Endothelial cell of umbilical vein (primary cell): ENCODE measurements around the gene CEP20. TPM values are rescaled to one million over a fixed set of nuclear protein-coding genes. Genes with fewer than 3 reads are reported as not detected.

Experiments
- BruUV-seq: library from RNA; stranded (reverse); fragments of 400-500 nt; replicated peaks from 2 replicates; lab custom pipeline; 2021; lab: Mats Ljungman, UMichigan
- CTCF ChIA-PET: fragments of 300-600, 350-600 bp; sonication (Branson Sonifier 250); formaldehyde crosslinking; loops from one replicate; lab custom pipeline; 2021; ENCODE audit warnings: antibody characterized with exemption, inconsistent platforms; lab: Charles Lee
- POLR2A ChIA-PET: fragments of 300-600, 350-600 bp; sonication (Branson Sonifier 250); formaldehyde crosslinking; loops from one replicate; lab custom pipeline; 2021; ENCODE audit warnings: antibody characterized with exemption, inconsistent platforms; lab: Charles Lee
- DNase-seq: peaks from one replicate; pipeline ENCODE4 v3.0.0-alpha.2; 2011; ENCODE audit warnings: low read depth, low spot score
- FAIRE-seq: peaks from 2 replicates; lab custom pipeline; 2011; peaks lifted over from hg19 to GRCh38; lab: Jason Lieb, UNC
- H2AFZ ChIP-seq: 2 replicates; pipeline ENCODE4 v1.6.0; 2012; ENCODE audit warnings: low read depth, low read length, control low read depth, inconsistent platforms
- H3K27ac ChIP-seq: 2 replicates; pipeline ENCODE4 v1.5.1; 2011; ENCODE audit warnings: low read depth, mild to moderate bottlenecking, control low read depth, low read length, moderate library complexity; ENCODE audit not compliant: insufficient read depth
- H3K27me3 ChIP-seq, 2 experiments: 2 replicates each; pipeline versions ENCODE4 v1.6.0 to v1.6.1; 2011; ENCODE audit warnings: low read length in 2 of 2, mixed read lengths in 1 of 2; ENCODE audit not compliant: control insufficient read depth in 2 of 2, insufficient read depth in 2 of 2
- H3K36me3 ChIP-seq, 2 experiments: 2 replicates in 1 of 2; 3 replicates in 1 of 2; pipeline ENCODE4 v1.5.1; 2011; ENCODE audit warnings: low read length in 2 of 2, mild to moderate bottlenecking in 1 of 2, moderate library complexity in 1 of 2; ENCODE audit not compliant: control insufficient read depth in 2 of 2, insufficient read depth in 2 of 2; ENCODE audit errors: extremely low read depth in 1 of 2
- H3K4me1 ChIP-seq: 3 replicates; pipeline ENCODE4 v1.5.1; 2011; ENCODE audit warnings: mild to moderate bottlenecking, low read length; ENCODE audit not compliant: control insufficient read depth, insufficient read depth; ENCODE audit errors: extremely low read depth
- H3K4me2 ChIP-seq: 2 replicates; pipeline ENCODE4 v1.6.1; 2011; ENCODE audit warnings: low read length, control low read depth, mixed read lengths; ENCODE audit not compliant: insufficient read depth
- H3K4me3 ChIP-seq, 3 experiments: fragments of 200-600 bp in 1 of 3; sonication (generic), shearing (Covaris generic) in 1 of 3; replicated peaks in 1 of 3; 2 replicates each; pipeline ENCODE4 v1.5.1; 2011 to 2016; ENCODE audit warnings: control low read depth in 3 of 3, low read length in 3 of 3, mild to moderate bottlenecking in 2 of 3, inconsistent platforms in 1 of 3, low read depth in 1 of 3, moderate library complexity in 1 of 3; ENCODE audit not compliant: insufficient read depth in 1 of 3
- H3K79me2 ChIP-seq: 2 replicates; pipeline ENCODE4 v1.6.0; 2012; ENCODE audit warnings: low read length, inconsistent platforms; ENCODE audit not compliant: control insufficient read depth, insufficient read depth
- H3K9ac ChIP-seq: replicated peaks from 2 replicates; pipeline ENCODE3; 2011; ENCODE audit warnings: low read length, control low read depth; ENCODE audit not compliant: insufficient read depth; ENCODE audit errors: extremely low read depth
- H3K9me1 ChIP-seq: replicated peaks from 3 replicates; pipeline ENCODE4 v1.6.0; 2011; ENCODE audit warnings: mild to moderate bottlenecking, low read length; ENCODE audit not compliant: control insufficient read depth, insufficient read depth; ENCODE audit errors: extremely low read depth
- H3K9me3 ChIP-seq: replicated peaks from 2 replicates; pipeline ENCODE4 v1.5.1; 2012; ENCODE audit warnings: low read length, inconsistent platforms; ENCODE audit not compliant: control insufficient read depth, insufficient read depth
- H4K20me1 ChIP-seq: replicated peaks from 2 replicates; pipeline ENCODE3; 2011; ENCODE audit warnings: mild to moderate bottlenecking, low read length; ENCODE audit not compliant: control insufficient read depth, insufficient read depth; ENCODE audit errors: extremely low read depth
- CTCF ChIP-seq, 2 donors: IDR thresholded peaks; 1 replicate in 1 of 2; 2 replicates in 1 of 2; pipeline ENCODE4 v1.5.1; 2011; ENCODE audit warnings: low read length in 2 of 2, mild to moderate bottlenecking in 2 of 2, moderate library complexity in 2 of 2, control low read depth in 1 of 2, inconsistent platforms in 1 of 2, low read depth in 1 of 2; ENCODE audit not compliant: insufficient read depth in 1 of 2; ENCODE audit errors: extremely low read depth in 1 of 2
- EZH2 ChIP-seq: IDR thresholded peaks from 2 replicates; pipeline ENCODE4 v1.6.1; 2012; ENCODE audit warnings: borderline replicate concordance, low read depth, mild to moderate bottlenecking, moderate library complexity, low read length, inconsistent platforms; ENCODE audit not compliant: severe bottlenecking
- FOS ChIP-seq: IDR thresholded peaks from 2 replicates; pipeline ENCODE4 v1.6.1; 2011; ENCODE audit warnings: mild to moderate bottlenecking, low read length, moderate library complexity, borderline replicate concordance; ENCODE audit not compliant: insufficient read depth
- GATA2 ChIP-seq: IDR thresholded peaks from 2 replicates; pipeline ENCODE4 v1.7.0; 2011; ENCODE audit warnings: low read depth, mild to moderate bottlenecking, moderate library complexity, mixed read lengths, low read length; ENCODE audit not compliant: insufficient read length, insufficient read depth
- JUN ChIP-seq: IDR thresholded peaks from 2 replicates; pipeline ENCODE4 v1.6.1; 2011; ENCODE audit warnings: borderline replicate concordance, low read depth; ENCODE audit not compliant: insufficient read length, insufficient read depth
- MAX ChIP-seq: IDR thresholded peaks from 2 replicates; pipeline ENCODE4 v1.6.1; 2011; ENCODE audit not compliant: insufficient read depth, insufficient read length
- MYC ChIP-seq: IDR thresholded peaks from one replicate; pipeline ENCODE4 v1.6.1; 2011; ENCODE audit warnings: mild to moderate bottlenecking, low read depth, low read length
- POLR2A ChIP-seq: IDR thresholded peaks from 2 replicates; pipeline ENCODE4 v1.6.1; 2012; ENCODE audit warnings: low read depth, mild to moderate bottlenecking, control low read depth, low read length
- POLR2AphosphoS5 ChIP-seq: IDR thresholded peaks from 2 replicates; pipeline ENCODE4 v1.6.1; 2012; ENCODE audit warnings: low read depth, mild to moderate bottlenecking, control low read depth, low read length, moderate library complexity; ENCODE audit not compliant: insufficient read depth
- dilution Hi-C: fragments of 300-500 bp; cut with MboI; formaldehyde crosslinking; loops from one replicate; pipeline ENCODE4 v1.15.0; 2019; ENCODE audit warnings: low sequenced_read_pairs; ENCODE audit not compliant: extremely low pct_ligation_motif_present
- intact Hi-C: fragments of 100-400 bp; cut with micrococcal nuclease; formaldehyde crosslinking; loops from one replicate; pipeline ENCODE4 v1.10.0; 2022
- polyA plus RNA-seq, 4 experiments: library from polyadenylated mRNA; depleted of rRNA in 3 of 4; stranded (reverse) in 3 of 4; unstranded in 1 of 4; fragments of >200 nt; gene quantifications; 2 replicates each; pipeline versions ENCODE4 v1.2.1 to v1.2.3, GENCODE V29; 2011 to 2012; ENCODE audit warnings: missing spikeins in 1 of 4
- total RNA-seq: library from RNA; stranded (reverse); gene quantifications from 2 replicates; pipeline ENCODE4 v1.2.3, GENCODE V29; 2021

CEP20 gene
- total and polyA plus RNA-seq, 2 donors (not counting 3 experiments of a cell fraction or from before 2014, with no cell fraction given) = 9.5 to 28.0 TPM

GRCh38 chr16:15855704-15856003, 32.7 kb downstream of the CEP20 start:
- no peak for FAIRE-seq
- BruUV-seq = no TSS peak

More at GRCh38 chr16:15855704-15856003, 32.7 kb downstream of the CEP20 start:
- H3K36me3 ChIP-seq = no peaks in the 10 kb centered on the region
- H3K9ac ChIP-seq = no peak overlapping the region
- TF ChIP-seq CTCF (IDR thresholded peaks at IDR 0.05; ENCODE audit: extremely low read depth in 1 of 2, insufficient read depth in 1 of 2, low read depth in 1 of 2, low read length in 2 of 2) = no peak
- no peak for TF ChIP-seq MYC
- TF ChIP-seq GATA2 = no peak
- no peak for TF ChIP-seq FOS
- no peak for TF ChIP-seq JUN
- no peak for TF ChIP-seq POLR2A
- no peak for TF ChIP-seq MAX
- no peak for TF ChIP-seq EZH2
- TF ChIP-seq POLR2AphosphoS5 = no peak
- DNase-seq = no peak
- intact Hi-C loops = no loop called here
- dilution Hi-C loops = no loop called here
- no peak overlapping the region for H3K4me2 ChIP-seq
- no peaks in the 10 kb centered on the region for H3K9me1 ChIP-seq
- no peak overlapping the region for H3K27ac ChIP-seq
- H3K4me1 ChIP-seq = peaks cover 11% of the 10 kb centered on the region
- CTCF ChIA-PET = interaction anchor here (1.0 kb wide), 1 partner anchor 19 kb away, joined by 3 read pairs; no protein-coding TSS in a partner anchor
- H3K9me3 ChIP-seq = no peaks in the 10 kb centered on the region
- no peak overlapping the region for H3K4me3 ChIP-seq
- POLR2A ChIA-PET = no interaction called here
- no peaks in the 10 kb centered on the region for H4K20me1 ChIP-seq
- H3K27me3 ChIP-seq = peaks cover 36 to 41% of the 10 kb centered on the region in 2 experiments
- no peak overlapping the region for H2AFZ ChIP-seq
- no peaks in the 10 kb centered on the region for H3K79me2 ChIP-seq
